ENCODE measurements around the gene NR5A2. TPM values are rescaled to one million over a fixed set of nuclear protein-coding genes. Genes with fewer than 3 reads are reported as not detected.

The NR5A2 gene
- total RNA-seq, 2 donors from 2014 or later = 0.44 to 0.63 TPM

GRCh38 chr1:200075938-200076546, 48.5 kb downstream of the NR5A2 start:
- H3K4me3 ChIP-seq = no peak overlapping the region
- H3K27me3 ChIP-seq = no peaks in the 10 kb centered on the region
- H3K4me1 ChIP-seq = peaks cover 0 to 24% of the 10 kb centered on the region in 2 donors
- H3K27ac ChIP-seq = peak overlapping the region in 1 of 2 donors; percentile 55
- H3K9me3 ChIP-seq = no peaks in the 10 kb centered on the region
- no peak for TF ChIP-seq CTCF (IDR thresholded peaks at IDR 0.05)
- no peaks in the 10 kb centered on the region for H3K36me3 ChIP-seq
- DNase-seq (ENCODE audit: low spot score) = no peak

DNA sequence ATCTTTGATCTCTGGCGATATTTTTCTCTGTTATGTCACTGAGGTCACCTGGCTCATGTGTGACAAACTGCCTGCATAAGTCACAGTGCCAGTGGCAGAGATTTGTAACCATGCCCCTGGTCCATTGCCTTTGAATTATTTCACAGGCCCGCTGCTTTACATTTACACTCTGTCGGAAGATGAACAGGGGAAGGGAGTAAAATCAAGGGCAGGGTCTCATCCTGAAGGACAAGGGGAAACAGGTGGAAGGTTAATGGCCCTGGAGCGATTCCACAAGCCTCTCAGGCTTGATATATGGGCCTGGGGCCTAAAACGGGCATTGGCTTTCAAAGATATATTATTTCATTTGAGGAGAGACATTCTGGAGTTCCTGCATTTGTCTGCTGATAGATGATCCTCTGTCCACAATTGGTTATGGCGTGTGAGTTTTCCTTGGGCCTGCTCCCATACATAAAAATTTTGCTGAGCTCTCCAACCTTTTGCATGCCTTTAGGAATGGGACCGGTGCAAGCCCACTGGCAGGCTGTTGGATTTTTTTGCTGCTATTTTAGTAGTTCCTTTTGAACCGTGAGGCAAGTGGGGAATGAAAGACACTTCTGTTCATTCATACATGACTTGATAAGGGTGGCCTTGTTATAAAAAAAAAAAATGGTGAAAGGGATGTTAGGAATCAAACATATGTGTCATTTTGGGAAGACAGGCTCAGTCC, 51.9 kb downstream of the NR5A2 start:
- Histone ChIP-seq H3K4me1 (peaks cover 0 to 14% of the 10 kb centered on the region in 2 donors), H3K27me3 (no peaks in the 10 kb centered on the region), H3K36me3 (no peaks in the 10 kb centered on the region), H3K27ac (no peak overlapping the region), H3K9me3 (no peaks in the 10 kb centered on the region), H3K4me3 (no peak overlapping the region)
- no peak for DNase-seq (ENCODE audit: low spot score)
- no peak for TF ChIP-seq CTCF (IDR thresholded peaks at IDR 0.05)

DNA sequence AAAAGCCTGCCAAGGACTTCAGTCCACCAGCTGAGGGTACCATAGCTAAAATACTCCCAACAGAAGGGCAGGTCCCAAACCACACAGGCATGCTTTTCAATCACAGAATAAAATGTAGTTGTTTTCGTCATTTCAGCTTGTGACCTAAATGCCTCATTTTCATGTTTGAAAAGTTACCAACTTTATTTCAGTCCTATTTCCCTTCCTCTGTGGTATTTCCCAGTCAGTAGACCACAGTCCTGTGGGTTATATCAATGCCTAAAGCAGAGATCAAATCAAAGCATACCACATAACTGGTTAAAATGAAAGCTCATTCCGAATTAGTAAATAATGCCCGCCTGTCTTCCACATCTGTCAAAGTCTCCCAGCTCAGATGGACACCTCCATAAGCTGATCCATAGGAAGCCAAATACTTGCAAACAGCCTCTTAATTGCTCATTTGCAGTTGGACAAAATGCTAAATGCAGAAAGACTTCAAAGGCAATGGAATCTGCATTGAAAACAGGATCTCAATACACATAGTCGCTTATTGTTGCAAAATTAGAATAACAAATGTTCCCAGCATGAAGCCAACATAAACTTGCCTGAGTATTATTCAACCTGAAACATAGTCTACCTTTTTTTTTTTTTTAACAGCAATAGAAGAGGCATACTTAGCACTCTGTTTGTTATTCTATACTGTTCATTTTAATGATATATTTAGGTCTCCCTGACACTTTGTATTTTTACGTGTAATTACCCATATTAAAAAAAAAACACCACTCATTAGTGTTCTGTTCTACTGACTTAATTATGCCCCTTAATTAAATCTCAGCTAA, 53.9 kb downstream of the NR5A2 start:
- H3K27ac ChIP-seq = no peak overlapping the region
- no peaks in the 10 kb centered on the region for H3K27me3 ChIP-seq
- no peaks in the 10 kb centered on the region for H3K4me1 ChIP-seq
- DNase-seq (ENCODE audit: low spot score) = no peak
- H3K4me3 ChIP-seq = no peak overlapping the region
- TF ChIP-seq CTCF (IDR thresholded peaks at IDR 0.05) = no peak
- H3K36me3 ChIP-seq = no peaks in the 10 kb centered on the region
- H3K9me3 ChIP-seq = no peaks in the 10 kb centered on the region

GRCh38 chr1:200081969-200082245, 54.4 kb downstream of the NR5A2 start:
- Histone ChIP-seq H3K9me3 (no peaks in the 10 kb centered on the region), H3K27me3 (no peaks in the 10 kb centered on the region), H3K4me3 (no peak overlapping the region), H3K4me1 (no peaks in the 10 kb centered on the region), H3K27ac (no peak overlapping the region), H3K36me3 (no peaks in the 10 kb centered on the region)
- no peak for DNase-seq (ENCODE audit: low spot score)
- no peak for TF ChIP-seq CTCF (IDR thresholded peaks at IDR 0.05)

DNA sequence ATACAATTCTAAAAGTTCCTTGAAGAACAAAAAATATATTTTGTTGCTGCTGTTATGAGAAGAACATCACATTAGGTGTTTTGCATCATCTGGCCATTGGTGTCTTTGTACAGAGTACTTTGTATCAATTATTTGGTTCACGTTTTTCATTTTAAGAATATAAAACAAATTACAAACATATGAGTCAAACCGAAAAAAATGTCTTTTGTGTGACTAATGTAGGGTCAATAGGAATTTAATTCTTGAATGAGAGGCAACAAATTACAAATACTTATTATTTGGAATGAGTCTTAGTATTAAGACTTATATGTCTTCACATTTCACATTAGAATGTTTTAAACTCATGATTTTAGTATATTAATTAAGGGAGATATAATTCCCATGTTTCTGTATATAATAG, 54.8 kb downstream of the NR5A2 start:
- no peaks in the 10 kb centered on the region for H3K27me3 ChIP-seq
- H3K36me3 ChIP-seq = no peaks in the 10 kb centered on the region
- H3K9me3 ChIP-seq = no peaks in the 10 kb centered on the region
- DNase-seq (ENCODE audit: low spot score) = no peak
- no peak for TF ChIP-seq CTCF (IDR thresholded peaks at IDR 0.05)
- H3K27ac ChIP-seq = no peak overlapping the region
- no peaks in the 10 kb centered on the region for H3K4me1 ChIP-seq
- no peak overlapping the region for H3K4me3 ChIP-seq
